ENCODE measurements around the gene EEFSEC.
A peak's percentile ranks its signal among the peaks of the same experiment; 100 is the strongest.

Gene EEFSEC

GRCh38 chr3:128217702-128218547 lies 64.6 kb downstream of the EEFSEC start:
- no peak for DNase-seq (ENCODE audit: low spot score)

- DNase-seq (ENCODE audit: low spot score): no peak
Measured at GRCh38 chr3:128218548-128219257, 65.4 kb downstream of the EEFSEC start.

DNA sequence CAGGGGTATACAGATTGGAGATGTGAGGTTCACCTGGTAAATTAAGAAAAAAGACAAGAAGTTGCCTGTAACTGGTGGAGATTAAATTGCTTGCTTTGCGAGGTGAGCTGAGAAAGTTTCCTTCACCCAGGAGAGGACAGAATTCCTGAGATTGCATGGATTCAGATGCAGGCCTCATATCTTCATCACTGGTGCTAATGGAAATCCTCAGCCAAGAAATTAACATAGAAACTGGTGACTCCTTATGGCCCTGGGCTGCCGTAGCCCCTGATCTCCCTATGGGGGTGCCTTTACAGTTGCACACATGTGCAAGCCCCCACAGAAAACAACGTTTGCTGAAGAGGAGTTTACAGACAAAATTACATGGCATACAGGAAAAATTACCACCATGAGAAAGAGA lies 68.0 kb downstream of the EEFSEC start:
- DNase-seq (ENCODE audit: low spot score): no peak

- no peak for DNase-seq (ENCODE audit: low spot score)
Measured at GRCh38 chr3:128222796-128223385, 69.6 kb downstream of the EEFSEC start.

DNA sequence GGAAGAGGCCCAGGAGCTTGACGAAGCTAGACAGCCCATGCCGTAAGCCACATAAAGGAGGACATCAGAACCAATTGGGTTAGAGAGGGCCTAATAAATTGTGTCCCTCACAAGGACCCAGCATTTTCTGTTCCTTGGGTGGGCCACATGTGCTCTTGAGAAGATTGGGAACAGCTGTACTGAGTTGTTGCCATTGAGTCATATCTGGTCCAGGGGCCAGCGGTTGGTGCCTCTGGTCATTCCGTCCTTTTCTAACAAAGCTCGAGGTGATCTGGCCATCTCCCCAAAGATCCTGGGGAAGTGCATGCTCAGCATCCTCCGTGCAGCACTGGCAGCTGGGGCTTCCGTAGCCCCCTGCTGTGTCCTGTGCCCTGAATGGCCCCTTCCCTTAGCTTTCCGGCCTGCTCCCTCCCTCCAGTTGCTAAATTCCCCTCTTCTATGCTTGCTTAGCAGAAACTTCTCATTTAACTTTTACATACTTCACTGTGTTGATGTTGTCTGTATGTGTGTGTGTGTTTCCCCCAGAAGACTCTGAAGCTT lies 73.0 kb downstream of the EEFSEC start:
- no peak for DNase-seq (ENCODE audit: low spot score)

- DNase-seq (ENCODE audit: low spot score): peak; percentile 38
Measured at GRCh38 chr3:128226795-128227395, 73.6 kb downstream of the EEFSEC start.

DNA sequence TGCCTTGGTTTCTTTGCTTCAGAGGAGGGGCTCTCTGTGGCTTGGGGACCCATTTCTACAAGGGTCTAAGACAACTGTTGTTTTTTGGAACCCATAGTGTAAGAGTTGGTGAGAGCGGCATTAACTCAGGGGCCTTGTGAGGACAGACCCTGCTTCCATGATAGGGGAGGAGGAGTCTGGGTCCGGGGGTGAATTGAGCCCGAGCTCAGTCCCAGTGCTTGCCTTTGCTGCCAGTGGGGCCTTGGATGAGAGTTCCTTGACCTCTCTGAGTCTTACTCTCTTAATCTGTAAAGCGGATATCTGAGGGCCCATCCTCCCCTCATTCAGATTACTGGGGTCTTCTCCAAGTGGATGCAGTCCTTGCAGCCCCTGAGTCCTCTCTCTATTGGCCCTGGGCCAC lies 74.2 kb downstream of the EEFSEC start:
- DNase-seq (ENCODE audit: low spot score): no peak

DNA sequence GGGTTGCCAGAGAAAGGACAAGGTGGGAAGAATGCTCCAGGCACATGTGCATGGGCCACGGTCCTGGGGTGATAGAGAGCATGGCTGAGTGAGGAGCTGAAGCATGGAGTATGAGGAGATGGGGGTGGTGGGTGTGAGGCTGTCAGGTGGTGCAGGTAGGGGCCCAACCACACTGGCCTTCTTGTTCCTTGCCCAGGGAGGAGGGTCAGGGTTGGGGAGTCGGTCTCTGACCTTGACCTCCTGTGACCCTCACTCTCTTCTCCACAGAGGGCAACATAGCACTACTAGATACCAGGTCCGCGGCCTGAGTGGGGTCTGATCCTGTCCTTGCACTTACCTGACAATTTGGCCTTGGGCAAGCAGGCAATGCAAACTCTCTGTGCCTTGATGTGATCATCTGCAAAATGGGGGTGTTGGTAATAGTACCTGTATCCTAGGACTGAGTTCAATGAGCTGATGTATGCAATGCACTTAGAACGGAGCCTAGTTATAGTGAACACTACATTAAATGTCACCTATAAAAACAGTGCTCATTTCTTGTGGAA lies 75.2 kb downstream of the EEFSEC start:
- DNase-seq (ENCODE audit: low spot score): no peak

DNA sequence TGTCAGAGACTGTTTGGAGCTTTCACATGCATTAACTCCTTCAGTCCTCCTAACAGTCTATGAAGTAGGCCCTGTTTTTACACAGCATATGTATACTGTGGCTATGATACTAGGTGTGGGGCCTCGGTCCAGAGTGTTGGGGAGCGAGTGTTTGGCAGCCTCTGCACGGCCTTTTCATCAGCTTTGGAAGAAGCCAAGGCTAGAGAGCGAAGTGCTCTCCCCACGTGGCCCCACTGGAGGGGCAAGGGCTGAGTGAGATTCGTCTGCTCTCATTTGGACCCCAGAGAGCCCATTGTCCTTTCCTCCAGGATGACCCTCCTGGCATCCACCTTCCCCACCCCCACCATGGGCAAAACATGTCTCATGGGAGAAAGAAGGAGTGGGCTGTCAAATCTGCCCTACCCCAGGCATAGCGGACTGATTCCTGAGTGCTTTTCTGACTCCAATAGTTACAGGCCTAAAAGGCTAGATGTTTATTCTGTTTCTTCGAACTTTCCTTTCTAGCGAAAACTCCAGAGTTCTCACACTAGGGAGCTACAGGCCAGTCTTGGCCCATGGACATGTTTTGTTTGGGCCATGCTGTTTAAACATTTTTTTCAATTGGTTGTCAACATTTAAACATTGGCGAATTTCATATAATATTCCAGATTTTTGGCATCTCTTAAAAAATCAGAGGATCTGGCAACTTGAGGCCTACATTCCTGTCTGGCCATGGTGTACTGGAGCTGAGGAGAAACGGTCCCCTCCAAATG lies 76.0 kb downstream of the EEFSEC start:
- DNase-seq (ENCODE audit: low spot score): no peak

GRCh38 chr3:128231606-128232005 lies 78.3 kb downstream of the EEFSEC start:
- no peak for DNase-seq (ENCODE audit: low spot score)

- DNase-seq (ENCODE audit: low spot score): no peak
Measured at GRCh38 chr3:128232376-128233178, 79.3 kb downstream of the EEFSEC start.

- no peak for DNase-seq (ENCODE audit: low spot score)
Measured at GRCh38 chr3:128235207-128235926, 82.1 kb downstream of the EEFSEC start.

DNA sequence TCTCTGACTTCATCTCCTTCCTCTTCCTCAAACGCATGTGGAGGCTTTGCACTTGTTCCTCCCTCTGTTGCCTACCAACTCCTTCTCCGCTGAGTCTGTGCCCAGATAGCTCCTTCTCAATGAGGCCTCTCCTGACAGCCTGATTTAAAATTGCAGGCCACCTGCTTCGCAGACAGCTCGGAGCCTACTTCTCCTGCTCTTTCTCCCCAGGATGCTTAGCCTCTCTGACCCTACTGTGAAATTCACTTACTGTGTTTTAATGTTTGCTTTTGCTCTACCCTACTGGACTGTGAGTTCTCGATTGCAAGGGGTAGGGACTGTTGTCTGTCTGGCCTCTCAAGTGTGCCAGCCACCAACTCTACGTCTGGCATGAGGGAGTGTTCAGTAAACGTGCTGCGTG lies 83.4 kb downstream of the EEFSEC start:
- DNase-seq (ENCODE audit: low spot score): no peak

- no peak for DNase-seq (ENCODE audit: low spot score)
Measured at GRCh38 chr3:128237348-128238183, 84.3 kb downstream of the EEFSEC start.

GRCh38 chr3:128238184-128238489 lies 84.9 kb downstream of the EEFSEC start:
- no peak for DNase-seq (ENCODE audit: low spot score)

DNA sequence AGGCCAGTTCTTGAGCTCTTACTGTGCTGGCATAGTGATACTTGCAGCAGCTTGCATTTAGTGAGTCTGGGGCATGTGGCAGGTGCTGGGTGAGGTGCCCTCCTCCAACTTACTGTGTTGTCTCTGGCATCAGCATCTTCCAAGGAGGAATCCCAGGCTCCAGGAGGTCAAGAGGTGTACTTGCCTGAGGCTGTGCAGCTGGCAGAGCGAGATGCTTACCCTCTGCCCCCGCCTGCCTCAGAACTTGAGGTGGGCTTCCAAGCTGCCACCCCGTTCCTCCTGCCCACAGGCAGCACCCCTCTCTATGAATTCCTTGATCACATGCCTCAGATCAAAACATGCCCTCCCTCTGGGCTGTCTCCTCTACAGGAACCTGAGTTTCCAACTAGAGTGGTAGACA lies 86.0 kb downstream of the EEFSEC start:
- DNase-seq (ENCODE audit: low spot score): no peak

- no peak for DNase-seq (ENCODE audit: low spot score)
Measured at GRCh38 chr3:128240232-128240631, 87.0 kb downstream of the EEFSEC start.

- DNase-seq (ENCODE audit: low spot score): no peak
Measured at GRCh38 chr3:128241741-128242140, 88.5 kb downstream of the EEFSEC start.

Measured in kidney capillary endothelial cell (primary cell).